Breast epithelium (tissue), 3 donors: ENCODE data around the gene MATN3.

Experiments used
- POLR2A ChIP-seq: fragments of 450-650 bp; IDR thresholded peaks from one replicate; pipeline ENCODE4 v1.6.1; 2016; ENCODE audit warnings: antibody characterized with exemption, mild to moderate bottlenecking, moderate library complexity
- POLR2AphosphoS5 ChIP-seq, 3 donors: sonication (generic); formaldehyde crosslinking; IDR thresholded peaks; one replicate each; pipeline ENCODE4 v1.6.1; 2017; ENCODE audit warnings: antibody characterized with exemption in 3 of 3
- TF ChIP-seq, protein P1 (sequence below), 3 donors: fragments of 450-650 bp; IDR thresholded peaks; one replicate each; pipeline ENCODE4 v1.5.1; 2016 to 2017; ENCODE audit warnings: antibody characterized with exemption in 3 of 3, mild to moderate bottlenecking in 3 of 3, moderate library complexity in 3 of 3

GRCh38 chr2:20042531-20042930 lies 30.1 kb upstream of the MATN3 start:
- no peak for TF ChIP-seq POLR2A
- TF ChIP-seq, protein P1, sequence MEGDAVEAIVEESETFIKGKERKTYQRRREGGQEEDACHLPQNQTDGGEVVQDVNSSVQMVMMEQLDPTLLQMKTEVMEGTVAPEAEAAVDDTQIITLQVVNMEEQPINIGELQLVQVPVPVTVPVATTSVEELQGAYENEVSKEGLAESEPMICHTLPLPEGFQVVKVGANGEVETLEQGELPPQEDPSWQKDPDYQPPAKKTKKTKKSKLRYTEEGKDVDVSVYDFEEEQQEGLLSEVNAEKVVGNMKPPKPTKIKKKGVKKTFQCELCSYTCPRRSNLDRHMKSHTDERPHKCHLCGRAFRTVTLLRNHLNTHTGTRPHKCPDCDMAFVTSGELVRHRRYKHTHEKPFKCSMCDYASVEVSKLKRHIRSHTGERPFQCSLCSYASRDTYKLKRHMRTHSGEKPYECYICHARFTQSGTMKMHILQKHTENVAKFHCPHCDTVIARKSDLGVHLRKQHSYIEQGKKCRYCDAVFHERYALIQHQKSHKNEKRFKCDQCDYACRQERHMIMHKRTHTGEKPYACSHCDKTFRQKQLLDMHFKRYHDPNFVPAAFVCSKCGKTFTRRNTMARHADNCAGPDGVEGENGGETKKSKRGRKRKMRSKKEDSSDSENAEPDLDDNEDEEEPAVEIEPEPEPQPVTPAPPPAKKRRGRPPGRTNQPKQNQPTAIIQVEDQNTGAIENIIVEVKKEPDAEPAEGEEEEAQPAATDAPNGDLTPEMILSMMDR (IDR thresholded peaks at IDR 0.05) = no peak
- TF ChIP-seq POLR2AphosphoS5 (IDR thresholded peaks at IDR 0.05) = no peak
